Fibroblast of lung (primary cell): ENCODE data around the gene UMAD1.

Experiments
- CTCF ChIP-seq, 2 donors: IDR thresholded peaks in 1 of 2; conservative IDR thresholded peaks in 1 of 2; 1 replicate in 1 of 2; 2 replicates in 1 of 2; pipeline ENCODE4 v1.5.1; 2011 to 2012; ENCODE audit warnings: low read length in 2 of 2, control low read depth in 1 of 2, inconsistent platforms in 1 of 2, low read depth in 1 of 2, mild to moderate bottlenecking in 1 of 2
- EZH2 ChIP-seq: IDR thresholded peaks from 2 replicates; pipeline ENCODE4 v1.5.1; 2012; ENCODE audit warnings: low read length, control low read depth, mild to moderate bottlenecking; ENCODE audit errors: missing control alignments

DNA sequence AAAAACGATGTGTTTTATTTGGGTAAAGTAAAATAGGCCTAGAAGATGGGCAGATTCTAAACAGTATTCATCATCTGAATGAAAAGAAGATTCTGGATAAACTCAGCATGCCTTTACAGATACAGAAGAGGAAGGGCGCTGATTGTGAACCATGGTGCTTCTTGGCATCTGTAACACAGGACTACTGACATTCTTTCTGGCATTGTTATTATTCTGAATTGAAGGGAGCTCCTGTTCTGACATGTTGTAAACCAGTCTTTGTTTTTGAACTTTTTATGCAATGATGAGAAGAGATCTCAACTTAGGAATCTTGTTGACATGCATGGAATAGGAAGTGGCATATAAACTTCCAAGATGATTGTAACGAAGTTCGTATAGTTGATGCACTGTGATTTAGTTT, 64.3 kb downstream of the UMAD1 start:
- TF ChIP-seq CTCF (conservative IDR thresholded peaks at IDR 0.05 in 1 of 2, IDR thresholded peaks at IDR 0.05 in 1 of 2; ENCODE audit: low read depth in 1 of 2, low read length in 2 of 2) (no peak), EZH2 (no peak)
